HG02852 (cell line): ENCODE data around the gene PHF13.
"Not testable (repeated sequence)": the region's sequence is repeated elsewhere in the genome, so short reads cannot be mapped to it uniquely, and the experiment has no call there.

ENCODE experiments used
- ATAC-seq: cut with Tn5 transposase; IDR thresholded peaks from one replicate; pipeline ENCODE4 v1.9.1; 2021; ENCODE audit warnings: mild to moderate bottlenecking, moderate library complexity; ENCODE audit not compliant: unreplicated experiment

PHF13 gene

DNA sequence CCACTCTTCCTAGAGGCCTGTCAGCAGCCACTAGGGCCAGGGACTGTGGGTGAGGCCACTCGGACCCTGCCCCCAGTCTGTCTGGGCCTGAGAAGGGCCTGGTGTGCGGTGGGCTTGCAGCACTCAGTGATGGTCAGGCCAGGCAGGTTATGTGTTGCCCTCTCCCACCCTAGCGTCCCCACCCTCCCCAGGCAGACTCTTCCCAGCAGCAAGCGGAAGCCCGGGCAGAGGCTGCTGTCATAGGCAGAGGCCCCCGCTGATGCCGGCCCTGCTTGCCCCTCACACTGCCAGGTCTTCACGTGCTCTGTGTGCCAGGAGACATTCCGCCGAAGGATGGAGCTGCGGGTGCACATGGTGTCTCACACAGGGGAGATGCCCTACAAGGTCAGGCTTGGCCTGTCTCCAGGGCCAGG lies 27.1 kb upstream of the PHF13 start:
- ATAC-seq = no peak

DNA sequence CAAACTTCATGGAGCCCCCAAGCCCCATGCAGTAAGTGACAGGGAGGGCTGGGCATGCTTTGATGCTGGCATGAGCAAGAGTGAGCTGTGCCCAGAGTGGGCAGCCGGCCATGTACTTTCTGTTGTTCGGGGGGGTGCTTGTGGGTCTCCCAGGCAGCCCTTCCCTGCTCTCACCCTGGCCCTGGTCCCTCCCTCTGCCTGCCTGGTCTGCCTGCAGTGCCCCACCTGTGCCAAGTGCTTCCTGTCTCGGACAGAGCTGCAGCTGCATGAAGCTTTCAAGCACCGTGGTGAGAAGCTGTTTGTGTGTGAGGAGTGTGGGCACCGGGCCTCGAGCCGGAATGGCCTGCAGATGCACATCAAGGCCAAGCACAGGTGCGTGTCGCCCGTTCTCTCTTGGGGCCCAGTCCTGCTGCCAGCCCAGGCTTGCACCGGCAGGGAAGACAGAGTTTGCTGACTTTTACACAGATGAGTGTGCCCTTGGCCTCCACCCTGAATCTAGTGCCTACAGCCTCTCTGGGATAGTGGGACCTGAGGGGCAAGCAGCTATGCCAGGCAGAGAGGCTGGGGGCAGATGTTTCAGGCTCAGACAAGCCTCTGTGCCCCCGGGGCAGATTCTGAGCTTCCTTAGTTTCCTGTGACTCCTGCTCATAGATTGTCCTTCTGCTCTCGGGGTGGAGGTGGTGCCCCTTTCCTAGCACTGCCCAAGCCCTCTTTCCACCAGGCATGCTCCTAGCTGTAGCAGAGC lies 26.1 kb upstream of the PHF13 start:
- no peak for ATAC-seq

DNA sequence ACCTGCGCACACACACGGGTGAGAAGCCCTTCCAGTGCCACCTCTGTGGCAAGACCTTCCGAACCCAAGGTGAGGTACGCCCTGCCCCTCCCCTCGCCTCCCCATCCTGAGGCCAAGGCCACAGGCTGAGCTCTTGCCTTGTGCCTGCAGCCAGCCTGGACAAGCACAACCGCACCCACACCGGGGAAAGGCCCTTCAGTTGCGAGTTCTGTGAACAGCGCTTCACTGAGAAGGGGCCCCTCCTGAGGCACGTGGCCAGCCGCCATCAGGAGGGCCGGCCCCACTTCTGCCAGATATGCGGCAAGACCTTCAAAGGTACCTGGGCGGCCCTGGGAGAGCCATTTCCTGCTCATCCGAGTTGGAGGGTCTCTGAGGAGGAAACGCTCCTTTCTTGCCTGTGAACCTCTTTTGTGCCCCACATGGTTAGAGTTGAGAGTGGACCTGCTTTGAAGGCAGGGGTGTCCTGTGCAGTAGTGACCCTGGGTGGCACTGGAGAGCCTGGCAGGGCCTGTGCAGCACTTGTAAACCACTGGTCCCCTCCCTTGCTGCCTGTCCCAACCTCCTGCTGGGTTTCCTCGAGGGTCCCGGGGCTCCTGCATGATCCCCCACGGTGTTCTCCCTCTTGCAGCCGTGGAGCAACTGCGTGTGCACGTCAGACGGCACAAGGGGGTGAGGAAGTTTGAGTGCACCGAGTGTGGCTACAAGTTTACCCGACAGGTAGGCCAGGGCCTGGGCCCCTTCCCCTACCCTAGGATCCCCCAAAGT lies 25.2 kb upstream of the PHF13 start:
- ATAC-seq = no peak

DNA sequence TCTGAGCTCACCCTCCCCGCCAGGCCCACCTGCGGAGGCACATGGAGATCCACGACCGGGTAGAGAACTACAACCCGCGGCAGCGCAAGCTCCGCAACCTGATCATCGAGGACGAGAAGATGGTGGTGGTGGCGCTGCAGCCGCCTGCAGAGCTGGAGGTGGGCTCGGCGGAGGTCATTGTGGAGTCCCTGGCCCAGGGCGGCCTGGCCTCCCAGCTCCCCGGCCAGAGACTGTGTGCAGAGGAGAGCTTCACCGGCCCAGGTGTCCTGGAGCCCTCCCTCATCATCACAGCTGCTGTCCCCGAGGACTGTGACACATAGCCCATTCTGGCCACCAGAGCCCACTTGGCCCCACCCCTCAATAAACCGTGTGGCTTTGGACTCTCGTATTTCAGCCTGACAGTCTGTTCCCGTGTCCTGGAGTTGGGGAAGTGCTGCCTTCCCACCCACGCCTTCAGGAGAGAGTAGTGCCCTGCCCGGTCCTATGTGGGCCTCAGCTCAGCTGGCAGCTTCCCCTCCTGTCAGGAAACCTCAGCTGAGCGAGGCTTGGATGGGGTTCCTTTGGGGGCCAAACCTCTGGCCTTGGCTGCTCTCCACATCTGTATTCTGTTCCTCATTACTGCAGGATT lies 24.5 kb upstream of the PHF13 start:
- no peak for ATAC-seq

DNA sequence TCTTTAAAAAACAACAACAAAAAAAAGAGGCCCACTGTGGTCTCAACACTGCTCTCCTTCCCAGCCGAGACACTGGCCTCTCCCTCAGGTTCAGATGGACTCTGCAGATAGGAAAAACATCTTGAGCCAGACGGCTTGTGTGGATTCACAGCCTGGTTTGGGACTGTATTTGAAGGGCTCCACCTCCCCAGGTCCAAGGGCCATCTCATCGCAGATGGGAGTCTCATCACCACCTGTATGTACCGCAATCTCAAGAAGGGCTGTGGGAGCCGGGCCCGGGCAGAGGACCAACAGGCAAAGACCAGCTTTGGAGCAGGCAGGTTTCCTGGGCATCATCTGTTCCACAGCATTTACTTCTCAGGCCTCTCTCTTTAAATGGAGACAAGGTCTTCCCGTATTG lies 23.5 kb upstream of the PHF13 start:
- ATAC-seq = no peak

DNA sequence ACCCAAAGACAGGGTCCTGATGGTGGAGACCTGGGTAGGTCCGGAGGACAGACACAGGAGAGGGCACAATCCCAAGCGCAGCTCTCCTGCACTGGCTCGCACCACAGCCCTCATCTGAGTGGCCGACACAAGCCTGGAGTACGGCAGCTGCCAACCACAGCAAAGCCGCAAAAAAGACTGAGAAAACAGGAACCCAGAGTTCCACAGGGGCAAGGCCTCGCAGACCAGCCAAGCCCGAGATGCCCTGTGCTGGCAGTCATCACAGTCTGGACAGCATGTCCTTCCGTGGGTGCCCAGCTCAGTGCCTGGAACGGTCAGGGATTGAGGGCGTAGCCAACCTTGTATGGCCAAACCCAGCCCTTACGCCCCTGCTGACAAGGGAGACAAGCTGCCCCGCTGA lies 22.3 kb upstream of the PHF13 start:
- no peak for ATAC-seq

DNA sequence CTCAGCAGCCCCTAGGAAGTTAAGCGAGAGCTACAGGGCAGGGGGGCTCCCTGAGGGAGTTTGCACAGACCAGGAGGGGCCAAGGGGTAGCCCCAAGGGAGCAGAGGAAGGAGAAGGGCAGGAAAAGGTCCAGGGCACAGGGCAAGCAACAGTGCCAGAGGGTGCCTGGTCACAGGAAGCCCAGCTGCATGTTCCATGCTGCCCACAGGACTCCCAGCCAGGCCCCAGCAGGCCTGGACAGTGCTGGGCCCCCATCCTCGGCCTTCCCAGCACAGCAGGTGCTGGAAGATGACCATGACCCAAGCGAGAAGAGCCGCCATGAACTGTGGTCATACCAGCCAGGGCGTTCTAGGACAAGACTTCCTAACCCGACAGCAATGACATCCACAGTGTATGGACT lies 21.9 kb upstream of the PHF13 start:
- no peak for ATAC-seq

DNA sequence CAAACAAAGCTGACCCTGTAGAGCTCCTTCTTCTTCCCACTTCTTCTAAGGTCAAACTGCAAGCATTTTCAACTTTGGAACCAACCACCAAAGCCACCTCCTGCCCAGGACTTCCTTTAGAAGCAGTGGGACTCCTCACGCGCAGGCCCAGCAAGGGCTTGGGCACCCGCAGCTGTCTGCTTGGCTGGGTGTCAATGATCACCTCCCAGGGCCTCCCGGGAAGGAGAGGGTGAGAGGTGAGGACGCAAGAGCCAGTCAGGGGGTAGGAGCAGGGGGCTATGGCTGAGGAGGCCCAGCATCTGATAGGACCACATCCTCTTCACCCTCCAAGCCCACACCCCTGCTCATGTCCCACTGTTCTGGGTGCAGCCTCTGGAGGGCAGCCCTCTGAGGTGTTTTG lies 21.1 kb upstream of the PHF13 start:
- ATAC-seq = no peak

DNA sequence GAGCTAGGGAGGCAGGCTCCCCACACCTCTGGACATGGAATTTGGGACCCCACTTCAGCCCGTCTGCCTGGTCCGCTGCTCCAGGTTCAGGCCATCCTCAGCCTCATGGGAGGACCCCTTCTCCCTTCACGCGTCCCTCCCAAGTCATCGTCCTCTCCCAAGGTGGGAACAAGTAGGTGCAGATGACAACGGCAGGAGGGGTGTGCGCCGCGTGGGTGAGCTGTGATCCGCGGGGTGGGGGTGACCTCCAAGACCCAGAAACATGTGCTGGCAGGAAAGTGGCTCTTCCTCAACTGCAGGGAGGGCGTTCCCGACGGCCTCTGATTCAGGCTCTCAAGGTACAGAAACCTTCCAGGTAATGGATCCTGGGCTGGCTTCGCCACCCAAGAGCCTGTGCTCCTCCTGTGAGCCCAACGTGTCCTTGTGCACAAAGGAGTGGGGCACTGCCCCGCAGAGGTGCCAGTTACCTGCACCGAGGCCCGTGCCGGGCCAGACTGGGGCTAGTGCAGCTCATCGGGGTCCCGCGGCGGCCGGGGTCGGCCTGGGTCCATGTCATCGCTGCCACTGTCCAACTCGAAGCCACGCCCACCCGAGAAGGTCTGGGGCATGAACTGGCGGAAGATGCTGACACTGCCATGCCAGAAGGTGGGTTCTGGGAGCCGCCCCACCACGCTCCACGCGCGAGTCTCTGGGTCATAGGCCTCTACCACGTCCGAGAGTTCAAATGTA lies 20.5 kb upstream of the PHF13 start:
- ATAC-seq = no peak

DNA sequence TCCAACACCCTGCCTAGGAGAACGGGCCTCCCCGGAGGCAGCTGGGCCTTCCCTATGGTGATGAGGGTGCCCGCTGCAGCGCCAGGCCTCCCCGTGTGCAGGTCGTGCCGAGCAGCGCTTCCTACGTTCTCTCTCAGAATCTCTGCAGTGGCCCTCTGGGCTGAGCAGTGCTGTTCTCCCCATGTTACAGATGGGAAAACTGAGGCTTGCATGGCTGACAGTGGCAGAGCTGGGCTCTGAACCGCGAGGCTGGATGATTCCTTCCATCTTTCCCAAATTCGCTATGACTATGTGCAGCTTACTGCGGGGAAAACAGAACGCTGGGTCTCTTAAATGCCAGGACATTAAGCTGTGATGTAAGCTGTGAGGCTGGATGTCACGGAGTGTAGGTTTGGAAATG lies 19.7 kb upstream of the PHF13 start:
- no peak for ATAC-seq

DNA sequence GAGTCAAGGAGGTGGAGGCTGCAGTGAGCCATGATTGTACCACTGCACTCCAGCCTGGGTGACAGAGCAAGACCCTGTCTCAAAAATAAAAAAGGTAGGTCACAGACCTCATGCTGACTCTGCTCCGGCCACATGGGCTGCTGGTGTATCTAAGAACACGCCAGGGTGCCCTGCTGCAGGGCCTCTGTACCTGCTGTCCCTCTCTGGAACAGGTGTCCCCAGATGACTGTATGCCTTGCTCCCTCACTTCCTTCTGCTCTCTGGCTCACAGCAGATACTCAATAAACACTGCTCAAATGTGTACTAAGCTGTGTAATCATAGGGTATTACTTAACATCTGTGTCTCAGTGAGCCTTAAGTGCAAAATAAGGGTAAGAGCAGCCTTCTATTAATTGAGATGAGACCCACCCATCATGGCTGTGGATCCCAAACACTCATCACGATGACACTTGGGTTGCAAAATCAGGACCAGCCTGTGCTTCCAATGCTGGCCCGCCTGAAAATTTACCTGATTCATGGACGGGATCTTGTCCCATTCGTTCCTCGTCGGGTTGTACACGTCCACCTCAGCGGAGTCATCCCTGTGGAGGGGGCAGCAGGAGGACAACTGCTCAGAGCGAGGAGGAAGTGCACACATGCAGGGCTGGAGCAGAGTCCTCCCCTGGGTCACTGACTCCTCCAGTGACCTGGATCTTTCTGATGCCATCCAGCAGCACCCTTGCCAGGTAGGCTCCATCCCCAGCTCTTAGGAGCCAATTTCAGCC lies 18.4 kb upstream of the PHF13 start:
- ATAC-seq = no peak

DNA sequence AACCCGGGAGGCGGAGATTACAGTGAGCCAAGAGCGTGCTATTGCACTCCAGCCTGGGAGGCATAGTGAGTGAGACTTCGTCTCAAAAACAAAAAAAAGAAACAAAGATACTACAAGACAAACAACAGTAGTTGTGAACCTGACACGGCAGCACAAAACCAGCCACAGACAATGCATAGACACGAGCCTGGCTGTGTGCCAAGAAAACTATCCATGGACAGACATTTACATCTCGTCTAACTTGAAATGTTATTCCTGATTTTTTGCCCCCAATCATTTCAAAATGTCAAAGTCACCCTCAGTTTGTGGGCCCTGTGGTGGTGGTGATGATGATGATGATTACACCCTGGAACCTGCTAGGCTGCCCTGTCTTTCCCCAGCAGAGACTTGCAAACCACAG lies 17.2 kb upstream of the PHF13 start:
- no peak for ATAC-seq

DNA sequence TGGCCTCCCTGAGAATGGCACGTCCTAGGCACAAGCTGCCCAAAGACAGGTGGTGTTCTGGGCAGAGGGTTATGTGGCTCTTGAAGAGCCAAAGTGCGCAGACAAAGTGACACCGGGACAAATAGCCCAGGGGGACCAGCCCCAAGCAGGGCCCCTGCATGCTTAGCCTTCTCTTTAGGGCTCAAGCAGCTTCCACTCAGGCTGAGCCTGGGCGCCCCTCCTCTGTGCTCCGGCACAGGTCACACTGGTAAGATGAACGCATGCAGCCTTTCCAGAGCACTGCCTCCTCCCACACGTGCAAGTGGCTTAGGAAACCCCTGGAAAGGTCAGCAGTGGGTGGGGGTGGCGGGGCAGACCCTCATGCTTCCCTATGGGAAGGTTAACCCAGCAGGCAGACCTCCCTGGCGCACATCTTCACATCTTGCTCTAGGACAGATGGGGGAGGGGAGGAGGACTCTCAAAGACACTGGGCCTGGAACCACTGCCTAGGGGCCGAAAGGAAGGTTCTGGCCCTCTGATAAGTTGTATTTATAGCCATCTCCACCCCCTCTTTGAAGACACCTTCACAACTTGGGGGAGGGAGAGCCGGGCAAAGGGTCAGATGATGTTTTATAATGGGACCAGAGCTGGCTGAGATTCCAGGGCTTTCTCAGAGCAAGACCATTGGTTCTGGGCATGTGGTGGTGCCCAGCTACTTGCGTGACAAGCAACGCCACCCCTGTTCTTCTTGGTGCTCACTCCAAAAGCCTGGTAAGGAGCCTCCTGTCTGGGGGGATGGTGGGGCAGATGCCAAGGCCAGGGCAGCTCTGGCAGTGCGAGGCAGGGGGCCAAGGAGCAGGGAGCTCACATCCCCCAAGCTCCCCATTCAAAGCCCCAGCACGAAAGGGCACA lies 16.4 kb upstream of the PHF13 start:
- ATAC-seq = no peak

DNA sequence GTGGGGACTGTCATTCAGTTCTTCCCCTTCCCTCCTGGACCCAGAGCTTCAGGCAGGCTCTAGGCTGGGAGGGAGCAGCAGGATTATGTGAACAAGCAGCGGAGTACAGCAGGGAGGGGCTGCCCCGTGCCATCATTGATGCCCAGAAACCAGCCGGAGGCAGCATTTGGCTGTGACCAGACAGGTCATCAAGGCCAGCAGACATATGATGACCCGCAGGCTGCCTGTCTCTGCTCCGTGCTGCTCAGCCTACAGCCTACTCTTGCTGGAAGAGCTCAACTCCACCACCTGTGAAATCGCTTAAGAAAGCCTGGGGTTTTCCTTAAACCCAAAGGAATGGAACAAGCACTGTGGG lies 15.8 kb upstream of the PHF13 start:
- ATAC-seq = no peak

DNA sequence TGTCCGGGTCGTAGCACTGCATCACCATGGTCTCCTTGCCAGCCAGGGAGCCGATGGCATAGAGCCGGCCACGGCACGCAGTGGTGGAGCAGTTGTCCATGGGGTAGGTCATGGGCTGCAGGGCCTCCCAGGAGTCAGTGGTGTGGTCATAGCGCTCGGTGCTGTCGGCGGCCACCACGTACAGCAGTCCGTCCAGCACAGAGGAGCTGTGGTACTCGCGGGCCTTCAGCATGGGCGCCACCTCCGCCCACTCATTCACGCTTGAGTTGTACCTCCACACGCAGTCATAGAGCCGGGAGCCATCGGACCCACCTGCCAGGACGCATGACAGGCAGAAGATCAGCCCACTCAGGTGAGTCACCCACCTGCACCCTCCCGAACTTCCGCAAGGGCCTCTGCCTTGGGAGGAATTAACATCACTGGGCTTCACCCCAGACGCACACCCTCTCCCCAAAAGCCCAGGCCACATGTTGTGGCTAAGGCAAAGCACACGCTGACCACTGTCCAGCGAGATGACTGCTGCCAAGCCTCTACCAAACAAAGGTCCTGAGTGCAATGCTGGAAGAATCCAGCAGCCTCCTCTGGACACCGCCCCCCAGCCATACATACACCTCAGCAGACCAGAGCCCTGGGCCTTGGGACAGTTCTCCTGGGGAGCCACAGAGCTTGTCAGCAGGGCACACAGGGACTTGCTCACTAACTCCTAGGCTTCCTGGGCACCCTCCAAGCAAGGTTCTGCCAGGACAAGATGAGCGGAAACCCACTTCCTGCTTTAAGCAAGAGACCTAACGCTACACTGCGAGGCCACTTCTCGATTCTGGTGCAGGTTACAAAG lies 14.2 kb upstream of the PHF13 start:
- no peak for ATAC-seq

DNA sequence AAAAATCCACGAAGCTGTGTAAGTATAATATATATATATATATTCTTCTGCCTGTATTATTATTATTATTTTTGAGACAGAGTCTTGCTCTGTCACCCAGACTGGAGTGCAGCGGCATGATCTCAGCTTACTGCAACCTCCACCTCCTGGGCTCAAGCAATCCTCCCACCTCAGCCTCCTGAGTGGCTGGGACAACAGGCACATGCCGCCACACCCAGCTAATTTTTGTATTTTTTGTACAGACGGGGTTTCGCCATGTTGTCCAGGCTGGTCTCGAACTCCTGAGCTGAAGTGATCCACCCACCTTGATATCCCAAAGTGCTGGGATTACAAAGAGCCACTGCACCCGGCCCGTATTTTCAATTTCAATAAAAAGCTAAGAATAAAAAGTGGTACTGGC lies 13.5 kb upstream of the PHF13 start:
- ATAC-seq = not testable (repeated sequence)

DNA sequence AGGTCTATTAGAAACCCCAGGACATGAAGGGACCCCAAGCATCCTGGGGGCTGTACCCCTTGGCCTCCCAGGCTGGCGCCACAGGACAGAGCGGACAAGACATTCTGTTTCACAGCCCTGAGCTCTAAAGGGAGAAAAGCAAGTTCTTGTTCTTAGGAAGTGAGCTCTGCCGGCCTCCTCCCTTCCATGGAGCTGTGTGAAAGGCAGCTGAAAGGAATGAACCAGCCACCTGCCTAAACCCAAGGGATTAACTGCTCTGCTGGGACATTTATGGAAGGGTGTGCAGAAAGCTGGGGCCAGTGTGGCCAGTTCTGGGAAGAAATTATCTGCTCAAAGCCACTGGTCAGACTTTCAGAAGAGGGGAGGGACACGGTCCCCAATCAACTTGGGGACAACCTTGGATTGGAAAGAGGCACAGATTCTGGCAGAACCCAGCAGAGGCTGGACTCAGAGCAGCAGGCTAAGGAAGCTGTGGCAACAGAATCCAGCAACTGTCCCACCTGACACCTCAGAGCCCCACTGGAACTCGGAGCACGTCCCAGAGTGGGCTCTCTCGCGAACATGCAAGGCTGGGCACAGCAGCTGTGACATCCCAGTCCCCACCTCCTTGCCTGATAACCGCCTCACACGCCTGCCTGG lies 13.0 kb upstream of the PHF13 start:
- peak; percentile 2 for ATAC-seq
